Fibroblast of villous mesenchyme (primary cell): ENCODE data around the gene TXNRD2. TPM values are rescaled to one million over a fixed set of nuclear protein-coding genes. Genes with fewer than 3 reads are reported as not detected.

Experiments used
- DNase-seq: peaks from one replicate; pipeline ENCODE4 v3.0.0-alpha.2; 2010; ENCODE audit warnings: low read depth
- H3K4me3 ChIP-seq: 2 replicates; pipeline ENCODE4 v1.5.1; 2011; ENCODE audit warnings: low read depth, mild to moderate bottlenecking, low read length
- total RNA-seq: library from RNA; depleted of rRNA; stranded (reverse); fragments of >200 nt; gene quantifications from 2 replicates; pipeline ENCODE4 v1.2.3, GENCODE V29; 2012
- TF ChIP-seq, protein P1 (sequence below): IDR thresholded peaks from 2 replicates; pipeline ENCODE4 v1.5.1; 2012; ENCODE audit warnings: low read depth, mild to moderate bottlenecking, low read length; ENCODE audit not compliant: insufficient read depth

Gene TXNRD2
- 34.8 and 39.3 TPM in 2 replicates for total RNA-seq

DNA sequence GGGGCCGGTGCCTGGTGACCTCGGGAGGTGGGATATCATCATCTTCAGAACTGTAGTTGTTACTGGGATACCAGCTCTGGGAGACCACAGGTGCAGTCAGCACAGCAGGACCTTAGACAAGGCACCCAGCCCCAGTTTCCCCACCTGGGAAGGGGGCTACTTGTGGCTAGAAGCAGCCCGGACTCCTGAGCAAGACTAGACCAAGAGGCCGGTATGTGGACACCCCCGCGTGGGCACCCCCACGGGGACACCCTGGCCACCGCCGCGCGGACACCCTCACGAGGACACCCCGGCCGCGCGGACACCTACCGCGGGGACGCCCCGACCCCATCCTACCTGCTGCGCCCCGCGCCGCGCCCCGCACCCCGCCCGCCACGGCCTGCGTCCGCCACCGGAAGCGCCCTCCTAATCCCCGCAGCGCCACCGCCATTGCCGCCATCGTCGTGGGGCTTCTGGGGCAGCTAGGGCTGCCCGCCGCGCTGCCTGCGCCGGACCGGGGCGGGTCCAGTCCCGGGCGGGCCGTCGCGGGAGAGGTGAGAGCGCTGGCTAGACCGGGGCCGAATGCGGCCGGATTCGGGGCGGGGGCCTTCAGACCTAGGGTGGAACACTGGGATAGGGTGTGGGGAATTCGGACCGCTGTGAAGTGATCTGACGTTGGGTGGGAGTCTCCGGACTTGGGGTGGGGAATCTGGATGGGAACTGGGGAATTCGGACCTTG is at the start of gene TXNRD2, which contains the start of gene COMT:
TXNRD2 (minus strand) TSS at position 454 of the 718 bp plus-strand sequence; CDS start at position 439, 15 bp downstream.
COMT (plus strand) TSS at position 408 of the 718 bp plus-strand sequence. CDS start 20,755 bp downstream, outside the sequence.
- peak; percentile 69 for DNase-seq
- TF ChIP-seq, protein P1, sequence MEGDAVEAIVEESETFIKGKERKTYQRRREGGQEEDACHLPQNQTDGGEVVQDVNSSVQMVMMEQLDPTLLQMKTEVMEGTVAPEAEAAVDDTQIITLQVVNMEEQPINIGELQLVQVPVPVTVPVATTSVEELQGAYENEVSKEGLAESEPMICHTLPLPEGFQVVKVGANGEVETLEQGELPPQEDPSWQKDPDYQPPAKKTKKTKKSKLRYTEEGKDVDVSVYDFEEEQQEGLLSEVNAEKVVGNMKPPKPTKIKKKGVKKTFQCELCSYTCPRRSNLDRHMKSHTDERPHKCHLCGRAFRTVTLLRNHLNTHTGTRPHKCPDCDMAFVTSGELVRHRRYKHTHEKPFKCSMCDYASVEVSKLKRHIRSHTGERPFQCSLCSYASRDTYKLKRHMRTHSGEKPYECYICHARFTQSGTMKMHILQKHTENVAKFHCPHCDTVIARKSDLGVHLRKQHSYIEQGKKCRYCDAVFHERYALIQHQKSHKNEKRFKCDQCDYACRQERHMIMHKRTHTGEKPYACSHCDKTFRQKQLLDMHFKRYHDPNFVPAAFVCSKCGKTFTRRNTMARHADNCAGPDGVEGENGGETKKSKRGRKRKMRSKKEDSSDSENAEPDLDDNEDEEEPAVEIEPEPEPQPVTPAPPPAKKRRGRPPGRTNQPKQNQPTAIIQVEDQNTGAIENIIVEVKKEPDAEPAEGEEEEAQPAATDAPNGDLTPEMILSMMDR, result no peak
- peak within 1 kb of the TSS; percentile 69 for H3K4me3 ChIP-seq

DNA sequence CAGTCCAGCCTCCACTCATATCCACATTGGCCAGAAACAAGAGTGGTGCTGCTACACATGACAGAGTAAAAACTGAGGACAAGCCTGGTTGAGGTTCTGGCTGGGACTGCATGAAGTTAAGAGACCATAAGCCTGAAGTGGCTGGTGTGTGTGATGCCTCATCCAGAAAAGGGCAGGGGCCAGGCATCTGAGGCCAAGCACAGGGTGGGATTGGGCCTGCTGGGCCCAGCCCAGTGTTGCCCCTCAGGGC is 49.7 kb upstream of the TXNRD2 start:
- TF ChIP-seq, protein P1, result no peak
- H3K4me3 ChIP-seq, result no peak overlapping the region
- DNase-seq, result no peak

DNA sequence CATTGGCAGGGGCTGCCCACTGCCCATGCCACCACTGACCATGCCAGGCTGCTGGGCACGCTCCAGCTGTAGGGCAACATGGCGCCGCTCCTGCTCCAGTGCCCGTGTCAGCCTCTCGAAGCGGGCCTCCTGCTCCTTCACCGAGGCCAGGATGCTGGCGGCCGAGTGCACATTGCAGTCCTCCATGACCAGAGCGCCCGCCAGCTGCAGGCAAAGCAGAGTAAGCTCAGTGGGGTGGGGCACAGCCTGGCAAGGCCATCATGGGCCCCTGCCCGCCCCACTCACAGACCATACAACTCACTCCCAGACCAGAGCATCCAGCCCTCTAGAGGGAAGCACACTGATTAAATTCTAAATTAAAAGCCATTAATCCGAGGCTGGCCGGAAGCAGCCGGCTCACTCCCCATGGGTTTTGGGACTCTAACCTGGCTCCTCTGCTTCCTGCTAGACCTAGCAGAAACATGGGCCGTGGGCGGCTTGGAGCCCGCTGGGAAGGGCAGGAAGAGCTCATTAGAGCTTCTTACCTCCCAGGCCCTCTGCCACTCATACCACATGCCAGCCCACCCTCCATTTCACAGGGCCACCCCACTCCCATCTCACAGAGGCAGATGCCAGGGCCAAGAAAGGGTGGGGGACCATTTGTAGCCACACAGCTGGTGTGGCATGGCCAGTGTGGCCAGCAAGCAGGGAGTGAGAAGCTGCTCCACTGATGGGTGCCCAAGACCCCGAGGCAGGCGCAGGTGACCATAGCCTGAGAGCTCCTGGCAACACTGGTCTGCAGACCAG is 49.2 kb upstream of the TXNRD2 start:
- DNase-seq, result no peak
- H3K4me3 ChIP-seq, result no peak overlapping the region
- TF ChIP-seq, protein P1, result no peak

DNA sequence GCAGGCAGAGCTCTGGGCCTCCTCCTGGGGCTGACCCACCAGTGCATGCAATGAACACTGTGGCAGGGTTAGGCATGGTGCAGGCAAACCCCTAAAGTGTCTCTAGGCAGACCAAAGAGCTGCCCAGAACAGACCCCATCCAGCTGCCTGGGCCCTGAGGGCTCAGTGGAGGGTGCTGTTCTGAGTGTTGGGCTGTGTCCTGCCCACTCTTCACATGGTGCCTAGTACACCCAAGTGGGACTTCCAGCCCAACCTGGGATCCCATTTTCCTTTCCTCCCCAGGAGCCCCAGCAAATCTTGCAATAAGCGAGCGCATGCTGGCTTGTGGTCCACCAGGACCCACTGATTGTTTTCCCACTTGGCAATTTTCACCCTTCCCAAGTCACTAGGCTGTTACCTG is 48.6 kb upstream of the TXNRD2 start:
- DNase-seq, result no peak
- H3K4me3 ChIP-seq, result no peak overlapping the region
- TF ChIP-seq, protein P1, result no peak

DNA sequence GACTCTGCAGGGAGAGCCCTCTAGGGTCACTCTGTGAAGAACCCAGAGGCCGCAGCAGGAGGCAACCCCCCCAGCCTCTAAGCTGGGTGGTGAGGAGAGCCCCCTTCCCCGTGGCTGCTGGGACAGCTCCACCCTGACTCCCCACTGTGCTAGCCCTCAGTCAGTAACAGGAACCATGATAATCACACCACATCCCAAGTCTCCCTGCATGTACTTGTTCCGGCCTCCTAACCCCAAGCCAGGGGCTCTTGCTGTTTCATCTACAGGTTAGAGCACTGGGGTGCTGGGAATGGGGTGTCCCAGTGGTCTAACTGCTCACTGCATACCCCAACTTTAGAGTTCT is 48.1 kb upstream of the TXNRD2 start:
- H3K4me3 ChIP-seq, result no peak overlapping the region
- no peak for DNase-seq
- TF ChIP-seq, protein P1, result no peak

DNA sequence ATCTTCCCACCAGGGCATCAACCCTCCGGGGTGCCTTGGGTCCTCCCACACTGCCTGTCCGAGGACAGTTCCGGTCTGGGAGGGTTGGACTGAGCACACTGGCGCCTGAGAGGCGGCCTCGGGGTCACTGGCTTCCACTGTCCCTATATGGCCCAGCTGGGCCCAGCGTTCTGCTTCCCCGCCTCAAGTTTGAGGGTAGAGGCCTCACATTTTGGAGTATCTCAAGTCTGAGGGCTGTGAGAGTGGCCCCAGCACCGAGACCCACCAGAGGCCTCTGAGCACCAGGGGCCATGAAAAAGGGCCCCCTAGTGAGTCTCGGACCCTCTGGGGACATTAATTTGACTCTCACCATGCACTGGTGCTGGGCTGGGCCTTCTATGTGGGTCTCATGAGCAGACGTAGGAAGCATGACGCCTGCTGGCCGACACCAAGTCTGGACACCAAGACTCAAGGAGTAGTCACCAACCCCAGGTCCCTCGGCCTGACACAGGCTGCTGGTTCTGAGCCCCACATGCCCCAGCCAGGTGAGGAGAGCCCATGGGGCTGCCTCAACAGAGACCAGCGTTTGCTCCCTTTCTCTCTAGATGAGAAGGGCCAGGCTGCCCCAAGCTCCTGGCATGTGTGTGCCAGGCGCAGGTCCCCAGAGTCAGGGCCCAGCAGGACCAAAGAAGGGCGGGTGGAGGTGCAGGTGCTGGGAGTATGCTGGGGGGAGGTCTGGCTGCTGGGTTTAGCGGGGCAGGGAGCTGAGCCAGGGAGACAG is 47.5 kb upstream of the TXNRD2 start:
- no peak overlapping the region for H3K4me3 ChIP-seq
- no peak for DNase-seq
- TF ChIP-seq, protein P1, result no peak
